NT2/D1 (cell line): ENCODE results near the gene SLC2A1.

Experiments used
- YY1 ChIP-seq: IDR thresholded peaks from 2 replicates; pipeline ENCODE4 v1.6.1; 2011; ENCODE audit not compliant: insufficient read length, insufficient read depth
- ZNF274 ChIP-seq: IDR thresholded peaks from 2 replicates; pipeline ENCODE4 v1.6.1; 2011; ENCODE audit warnings: mild to moderate bottlenecking, low read depth, low read length

GRCh38 chr1:42927274-42927841, 31.3 kb downstream of the SLC2A1 start:
- TF ChIP-seq ZNF274 = no peak
- no peak for TF ChIP-seq YY1
